DMS53 (cell line): Measurements from ENCODE around the gene CHST11.

Experiments used
- DNase-seq: peaks from one replicate; lab custom pipeline; 2025; lab: John Stamatoyannopoulos, UW

CHST11 gene

DNA sequence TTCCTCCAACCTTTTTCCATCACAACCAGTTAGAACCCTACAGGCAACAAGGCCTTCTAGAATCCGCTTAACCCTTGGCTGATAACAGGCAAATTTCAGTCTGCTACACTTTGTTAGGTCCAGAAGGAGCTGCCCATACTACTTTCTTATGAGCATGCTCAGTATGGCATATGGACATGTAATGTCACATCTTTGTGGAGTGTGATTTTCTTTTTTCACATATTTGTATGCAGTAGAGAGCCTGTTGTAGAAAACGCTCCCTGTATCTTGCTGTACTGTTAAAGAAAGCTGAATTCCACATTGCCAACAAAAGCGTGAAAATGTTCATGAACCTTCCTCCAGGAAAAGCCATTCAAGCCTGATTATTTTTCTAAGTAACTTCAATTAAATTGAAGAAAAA lies 304.9 kb downstream of the CHST11 start:
- no peak for DNase-seq

DNA sequence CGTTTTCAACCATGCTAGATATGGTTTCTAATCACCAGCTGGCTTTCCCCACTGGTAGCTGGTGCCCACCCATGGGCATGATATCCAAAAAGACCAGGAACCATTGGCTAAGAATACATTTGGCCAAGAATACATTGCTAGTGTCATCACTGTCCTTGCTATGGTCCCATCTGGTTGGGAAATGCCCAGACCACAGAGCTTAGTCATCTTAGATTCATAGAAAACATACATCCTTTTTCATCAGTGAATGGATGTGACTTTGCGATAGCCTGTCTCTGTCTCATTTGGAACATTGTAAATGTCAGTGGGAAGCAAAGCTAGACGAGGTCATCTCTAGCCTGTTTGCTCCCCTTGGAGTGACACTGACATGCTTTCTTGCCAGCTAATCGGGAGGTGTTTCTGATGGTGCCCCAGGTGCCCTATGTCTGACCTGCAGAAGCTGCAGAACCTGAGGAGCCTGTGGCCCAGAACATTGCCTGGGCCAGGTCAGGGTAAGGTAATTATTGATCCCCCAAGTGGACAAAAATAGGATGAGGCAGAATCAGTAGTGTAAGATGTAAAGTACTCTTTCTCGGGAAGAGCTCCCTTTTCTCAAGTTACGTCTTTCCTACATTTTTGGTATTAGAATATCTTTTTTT lies 306.5 kb downstream of the CHST11 start:
- DNase-seq: no peak

DNA sequence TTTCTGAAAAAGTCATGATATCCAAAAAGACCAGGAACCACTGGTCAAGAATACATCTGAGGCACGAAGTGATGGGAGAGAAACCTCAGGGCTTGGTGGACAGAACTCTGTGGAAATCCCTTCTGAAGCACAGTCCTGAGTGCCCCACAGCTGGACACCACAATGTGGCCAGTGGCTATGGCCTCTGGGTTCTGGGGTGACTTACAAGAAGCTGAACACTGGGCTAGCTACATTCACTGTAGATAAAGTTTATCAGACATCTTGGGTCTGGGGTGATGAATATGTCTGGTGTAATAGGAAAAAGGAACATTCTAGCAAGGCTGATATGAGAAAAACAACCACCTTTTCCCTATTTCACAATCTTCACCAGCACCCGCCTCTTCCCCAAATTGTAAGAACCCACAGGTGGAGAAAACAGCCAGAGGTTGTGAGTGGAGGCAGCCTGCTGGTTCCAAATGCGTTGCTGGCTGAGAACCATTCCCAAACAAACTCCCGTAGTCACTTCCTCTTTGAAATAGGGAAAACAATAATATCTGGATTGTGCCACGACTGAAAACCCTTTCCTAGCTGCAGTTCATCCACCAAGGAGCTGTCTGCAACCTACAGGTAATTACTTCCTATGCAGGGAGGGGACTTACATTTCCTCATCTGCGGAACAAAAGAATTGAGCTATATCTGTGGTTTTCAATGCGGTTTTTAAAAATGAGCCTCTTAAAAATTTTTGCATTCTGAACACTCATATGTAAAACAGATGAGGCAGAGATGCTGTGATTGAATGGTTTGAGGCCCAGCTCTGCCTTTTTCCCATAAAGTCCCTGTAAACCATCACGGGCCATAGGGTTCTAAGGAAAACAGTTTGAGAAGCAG lies 307.7 kb downstream of the CHST11 start:
- no peak for DNase-seq

DNA sequence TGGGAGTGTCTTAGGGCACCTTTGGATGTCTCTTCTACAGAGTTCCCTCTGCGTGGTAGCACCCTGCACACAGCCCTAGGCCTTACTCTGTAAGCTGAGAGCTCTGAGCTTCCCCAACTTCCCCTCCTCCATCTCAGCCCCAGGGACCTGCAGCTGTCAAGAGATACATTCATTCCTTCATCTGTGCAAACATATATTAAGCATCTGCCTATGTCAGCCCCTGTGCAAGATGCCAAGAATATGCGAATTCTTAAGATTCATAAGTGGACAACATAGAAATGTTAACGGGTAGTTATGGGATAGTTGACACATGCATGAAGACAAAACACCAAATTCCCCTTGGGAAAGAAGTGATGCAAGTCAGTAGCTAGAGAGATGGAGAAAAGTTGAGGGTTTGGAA lies 310.5 kb downstream of the CHST11 start:
- DNase-seq: no peak

DNA sequence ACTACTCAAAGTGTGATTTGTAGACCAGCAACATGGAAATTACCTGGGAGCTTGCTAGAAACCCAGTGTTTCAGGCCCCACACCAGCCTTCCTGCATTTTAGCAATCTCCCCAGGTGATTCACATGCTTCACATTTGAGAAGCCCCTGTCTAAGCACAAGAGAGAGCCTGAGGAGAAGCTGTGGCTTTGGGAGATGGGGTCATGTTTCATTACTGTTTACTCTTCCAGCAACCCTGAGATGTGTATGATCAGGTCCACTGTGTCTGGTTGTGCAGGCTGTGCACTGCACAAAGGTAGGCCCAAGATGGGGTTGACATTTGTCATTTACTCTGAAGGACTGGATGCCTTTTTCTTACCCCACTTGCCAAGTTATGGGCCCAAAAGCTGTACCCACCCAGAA lies 311.3 kb downstream of the CHST11 start:
- peak; percentile 15 for DNase-seq

DNA sequence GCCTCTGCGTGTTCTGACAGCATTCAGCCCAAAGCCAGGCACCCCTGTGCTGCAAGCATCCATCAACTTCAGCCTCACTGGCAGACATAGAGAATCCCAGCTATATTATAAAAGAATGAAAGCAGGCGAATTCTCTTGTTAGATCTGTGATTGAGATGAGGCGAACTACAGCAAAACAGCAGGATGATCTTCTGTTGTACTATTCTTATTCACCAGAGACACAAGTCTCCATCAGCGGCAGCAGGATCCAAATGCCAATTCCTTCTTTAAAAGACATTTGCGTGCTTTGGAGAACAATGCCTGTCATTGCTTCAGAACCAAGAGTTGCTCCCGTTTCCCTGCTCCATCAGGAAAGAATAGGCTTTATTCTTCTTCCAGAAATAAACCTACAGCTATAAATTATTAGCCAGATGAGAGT lies 312.4 kb downstream of the CHST11 start:
- no peak for DNase-seq

DNA sequence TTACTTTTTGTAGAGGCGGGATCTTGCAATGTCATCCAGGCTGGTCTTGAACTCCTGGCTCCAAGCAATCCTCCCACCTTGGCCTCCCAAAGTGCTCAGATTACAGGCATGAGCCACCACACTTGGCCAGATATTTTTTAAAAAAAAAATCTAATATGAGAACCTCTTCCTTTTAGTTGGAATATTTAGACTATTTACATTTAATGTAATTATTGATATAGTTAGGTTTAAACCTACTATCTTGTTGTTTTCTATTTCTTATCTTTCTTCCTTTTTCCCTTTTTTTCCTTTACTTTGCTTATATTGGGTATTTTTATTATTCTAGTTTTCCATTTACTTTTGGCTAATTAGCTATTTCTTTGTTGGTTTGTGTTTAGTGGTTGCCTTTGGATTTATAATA lies 315.6 kb downstream of the CHST11 start:
- DNase-seq: no peak

DNA sequence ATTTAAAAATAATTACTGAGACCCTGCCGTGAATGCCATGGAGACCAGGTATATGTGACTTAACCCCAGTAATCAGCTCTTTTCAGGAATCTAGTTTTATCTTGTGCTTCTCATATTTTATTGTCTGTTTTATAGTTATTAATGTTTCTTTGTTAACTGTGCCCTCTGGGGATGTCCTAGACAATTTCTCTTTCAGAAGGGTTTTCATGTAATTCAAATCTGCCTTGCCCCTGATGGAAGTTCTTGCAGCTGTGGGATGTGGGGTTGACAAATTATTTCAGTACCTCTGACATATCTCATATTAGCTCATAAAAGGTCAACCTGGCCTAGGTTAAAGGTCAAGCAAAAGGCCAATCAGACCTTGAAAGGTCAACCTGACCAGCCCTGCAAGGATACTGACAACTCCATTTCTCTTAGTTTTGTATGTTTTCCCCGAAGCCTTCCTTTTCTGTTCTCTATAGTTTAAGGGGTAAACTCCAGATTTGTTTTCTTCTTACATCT lies 319.0 kb downstream of the CHST11 start:
- DNase-seq: no peak

DNA sequence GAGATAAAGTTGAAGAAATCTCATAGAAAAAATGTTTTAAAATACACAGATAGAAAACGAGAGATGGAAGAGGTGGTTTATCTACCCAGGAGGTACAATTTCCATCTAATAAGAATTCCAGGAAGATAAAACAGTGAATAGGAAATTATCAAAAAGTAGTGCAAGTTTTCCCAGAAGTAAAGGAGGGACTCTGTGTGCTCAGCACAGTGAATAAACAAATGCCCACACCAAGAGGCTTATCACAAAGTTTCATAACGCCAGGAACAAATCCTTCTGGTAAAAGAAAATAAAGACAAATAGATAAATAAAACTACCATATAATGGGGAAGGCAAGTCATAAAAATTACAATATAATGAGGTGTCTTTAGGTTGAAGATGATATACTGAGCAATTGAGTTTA lies 322.4 kb downstream of the CHST11 start:
- DNase-seq: no peak

DNA sequence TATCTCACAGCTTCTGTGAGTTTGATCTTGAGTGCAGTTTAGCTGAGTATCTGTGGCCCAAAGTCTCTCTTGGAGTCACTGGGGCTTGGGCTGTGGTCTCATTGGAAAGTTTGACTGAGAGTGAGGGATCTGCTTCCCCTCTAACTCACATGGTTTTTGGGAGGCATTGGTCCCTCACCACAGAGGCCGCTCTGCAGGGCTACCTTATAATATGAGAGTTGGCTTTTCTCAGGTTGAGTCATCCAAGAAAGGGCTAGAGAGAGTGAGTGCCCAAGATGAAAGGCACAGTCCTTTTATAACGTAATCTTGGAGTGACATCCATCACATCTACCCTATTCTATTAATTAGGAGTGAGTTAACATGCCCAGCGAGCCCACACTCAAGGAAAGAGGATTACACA lies 325.5 kb downstream of the CHST11 start:
- DNase-seq: no peak

DNA sequence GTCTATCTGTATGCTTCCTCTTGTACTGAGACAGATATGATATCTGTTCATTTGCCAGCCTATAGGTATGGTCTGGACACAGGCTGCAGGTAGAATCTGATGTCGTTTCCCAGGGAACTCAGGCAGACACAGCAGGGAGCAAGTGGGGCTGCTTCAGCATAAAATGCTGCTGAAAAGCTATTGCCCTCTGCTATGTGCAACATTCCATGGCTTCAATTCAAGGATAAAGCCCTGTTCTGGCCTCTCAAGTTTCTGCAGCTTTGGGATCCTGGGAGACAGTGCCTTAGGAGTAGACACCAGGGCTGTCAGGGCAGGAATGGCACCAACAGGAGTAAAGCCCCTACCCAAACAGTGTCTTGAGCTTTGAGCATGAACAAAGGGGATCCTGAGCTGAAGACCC lies 327.8 kb downstream of the CHST11 start:
- DNase-seq: no peak

DNA sequence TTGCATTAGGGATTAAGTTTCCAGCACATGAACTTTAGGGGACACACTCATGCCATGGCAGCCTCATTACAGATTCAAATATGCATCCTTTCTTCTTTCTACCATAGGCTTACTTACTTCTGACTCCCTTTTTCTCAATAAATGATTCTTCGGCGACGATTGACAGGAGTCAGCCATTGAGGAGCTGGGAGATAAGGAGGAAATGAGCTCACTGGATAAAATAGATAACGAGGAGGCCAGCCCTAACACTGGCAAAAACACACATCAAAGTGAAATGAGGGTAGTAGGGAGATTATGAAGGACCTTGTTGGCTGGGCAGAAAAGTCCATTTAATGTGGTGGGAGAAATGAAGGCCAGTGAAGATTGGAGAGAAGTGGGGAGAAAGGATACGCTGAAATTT lies 329.1 kb downstream of the CHST11 start:
- no peak for DNase-seq

DNA sequence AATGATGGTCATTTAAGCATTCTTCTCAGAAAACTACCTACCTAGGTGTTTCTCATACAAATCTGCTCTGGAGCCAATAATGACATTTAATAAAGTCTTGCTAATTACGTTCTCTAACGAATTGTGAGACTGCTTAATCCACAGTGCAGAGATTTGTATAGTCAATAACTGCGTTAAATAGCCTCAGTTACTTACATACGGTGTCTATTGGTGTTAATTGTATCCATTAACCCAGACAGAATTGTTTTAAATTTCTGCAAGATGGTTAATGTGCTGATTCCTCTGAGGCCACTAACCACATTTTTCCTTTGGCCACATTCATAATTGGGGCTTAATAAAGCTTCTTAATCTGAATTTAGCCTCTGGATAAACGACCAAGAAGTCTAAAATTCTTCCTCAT lies 329.6 kb downstream of the CHST11 start:
- DNase-seq: no peak

DNA sequence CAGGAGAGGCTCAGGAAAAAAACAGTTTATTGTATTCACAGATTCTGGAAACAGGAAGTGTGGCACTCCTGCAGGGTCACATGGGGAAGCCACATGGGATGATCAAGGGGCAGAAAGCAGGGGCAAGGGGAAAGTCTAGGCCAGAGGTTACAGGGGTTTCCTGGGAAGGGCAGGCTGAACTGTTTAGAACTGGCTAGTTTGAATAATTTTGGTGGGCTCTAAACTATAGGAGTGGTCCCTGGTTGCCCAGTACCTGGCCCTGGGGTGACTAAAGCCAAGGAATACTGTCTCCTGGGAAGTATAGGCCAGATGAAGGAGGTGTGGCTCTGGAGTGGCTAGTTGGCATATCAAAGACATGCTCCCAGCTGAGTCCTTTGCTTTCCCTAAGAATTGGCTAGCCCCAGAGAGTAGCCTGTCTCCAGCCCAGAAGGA lies 332.1 kb downstream of the CHST11 start:
- DNase-seq: peak; percentile 64

DNA sequence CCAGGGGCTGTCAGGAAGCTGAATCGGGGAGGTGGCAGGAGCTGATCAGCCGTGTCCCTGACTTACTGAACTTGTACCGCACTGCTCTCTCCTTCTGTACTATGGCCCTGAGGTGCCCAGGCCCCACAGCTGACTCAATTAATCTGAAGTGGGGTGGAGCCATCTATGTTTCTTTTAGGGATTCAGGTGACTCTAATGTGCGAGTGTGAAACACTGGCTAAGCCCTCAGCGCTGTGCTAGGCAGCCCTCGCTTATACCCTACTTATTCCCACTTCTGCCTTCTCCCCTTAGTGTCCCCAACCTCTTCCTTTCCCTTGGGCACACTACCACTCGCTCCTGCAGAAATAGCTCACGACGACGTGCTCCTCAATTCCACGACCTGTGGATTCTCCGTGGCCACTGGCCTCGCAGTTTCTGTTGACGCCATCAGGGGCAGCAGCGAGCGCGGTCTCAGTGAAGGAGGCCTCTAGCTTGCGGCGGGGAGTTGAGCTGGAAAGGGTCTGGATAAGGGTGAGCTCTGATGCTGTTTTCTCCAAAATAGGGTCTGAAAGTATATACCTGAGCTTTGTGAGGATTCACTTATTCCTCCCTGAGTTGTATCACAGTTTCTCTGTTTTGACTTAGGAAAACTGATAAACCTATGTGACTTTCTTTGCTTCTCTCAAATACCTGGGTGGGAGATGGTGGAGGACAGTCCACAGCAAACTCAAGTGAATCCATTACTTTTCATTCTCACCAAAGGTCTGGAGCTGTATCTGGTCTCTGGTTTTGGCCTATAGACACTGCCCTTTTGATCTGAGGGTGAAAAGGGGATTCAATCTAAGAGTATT lies 333.8 kb downstream of the CHST11 start:
- DNase-seq: peak; percentile 83

DNA sequence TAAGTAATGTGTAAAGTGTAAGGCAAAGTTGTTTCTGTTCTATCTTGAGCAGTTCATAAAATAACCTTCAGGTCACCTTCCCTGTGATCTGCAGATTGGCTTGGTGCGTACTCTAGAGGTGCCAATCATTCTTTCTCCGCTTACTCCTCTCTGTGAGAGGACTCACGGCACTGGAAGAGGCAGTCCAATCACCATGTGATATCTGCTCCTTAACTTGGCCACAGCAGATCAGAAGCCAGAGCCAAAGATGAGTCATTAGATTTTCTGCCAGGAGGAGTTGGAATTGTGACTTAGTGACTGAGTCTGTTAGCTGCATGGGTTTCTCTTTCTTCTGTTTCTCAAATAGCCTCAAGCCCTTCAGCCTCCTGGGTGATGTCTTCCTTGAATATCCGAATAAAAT lies 335.8 kb downstream of the CHST11 start:
- DNase-seq: peak; percentile 17

DNA sequence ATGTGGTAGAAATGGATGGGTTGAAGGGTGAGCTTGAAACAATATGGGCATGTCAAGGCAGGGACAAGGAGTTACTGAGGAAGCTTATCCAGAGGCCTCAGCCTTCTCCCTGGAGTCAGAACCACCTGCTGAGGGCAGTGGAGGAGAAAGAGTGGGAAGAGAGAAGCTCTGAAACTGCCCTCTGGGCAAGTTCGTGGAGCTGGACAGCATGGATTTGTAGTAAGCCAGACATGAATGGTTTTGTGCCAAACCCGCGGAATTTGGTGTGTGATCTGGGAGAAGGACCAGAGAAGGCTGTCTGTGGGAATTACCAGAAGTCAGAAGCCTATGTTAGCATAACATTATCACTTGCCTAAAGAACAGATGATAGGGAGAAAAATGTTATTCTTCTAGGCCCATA lies 336.5 kb downstream of the CHST11 start:
- no peak for DNase-seq

DNA sequence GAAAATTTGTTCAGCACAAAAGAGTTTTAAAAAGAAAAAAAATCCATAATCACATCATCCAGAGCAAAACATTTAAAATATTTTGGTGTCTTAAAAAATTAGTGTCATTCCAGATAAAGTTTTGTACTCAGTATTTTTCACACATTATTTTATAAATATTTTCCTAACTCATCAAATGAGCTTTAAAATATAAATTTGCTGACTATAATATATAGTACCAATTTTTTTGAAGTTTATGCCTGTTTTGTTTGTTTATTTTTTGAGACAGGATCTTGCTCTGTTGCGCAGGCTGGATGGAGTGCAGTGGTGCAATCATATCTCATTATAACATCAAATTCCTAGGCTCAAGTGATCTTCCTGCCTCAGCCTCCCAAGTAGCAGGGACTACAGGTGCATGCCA lies 337.2 kb downstream of the CHST11 start:
- no peak for DNase-seq

DNA sequence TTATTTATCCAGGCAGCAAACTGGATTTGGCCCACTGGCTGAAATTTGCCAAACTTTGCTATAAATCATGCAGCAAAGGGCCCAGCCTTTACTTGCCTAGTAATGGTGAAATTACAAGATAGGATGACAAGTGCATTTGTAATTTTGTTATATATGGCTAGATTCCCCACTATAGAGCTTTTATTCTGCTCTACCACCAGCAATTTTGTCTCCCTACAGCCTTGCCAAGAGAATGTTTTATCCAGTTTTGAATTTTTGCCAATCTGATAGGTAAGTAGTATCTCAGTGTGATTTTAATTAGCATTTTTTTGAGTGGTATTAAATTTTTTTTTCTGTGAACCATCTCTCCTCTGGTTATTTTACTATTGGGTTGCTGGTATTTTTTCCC lies 339.7 kb downstream of the CHST11 start:
- DNase-seq: no peak

DNA sequence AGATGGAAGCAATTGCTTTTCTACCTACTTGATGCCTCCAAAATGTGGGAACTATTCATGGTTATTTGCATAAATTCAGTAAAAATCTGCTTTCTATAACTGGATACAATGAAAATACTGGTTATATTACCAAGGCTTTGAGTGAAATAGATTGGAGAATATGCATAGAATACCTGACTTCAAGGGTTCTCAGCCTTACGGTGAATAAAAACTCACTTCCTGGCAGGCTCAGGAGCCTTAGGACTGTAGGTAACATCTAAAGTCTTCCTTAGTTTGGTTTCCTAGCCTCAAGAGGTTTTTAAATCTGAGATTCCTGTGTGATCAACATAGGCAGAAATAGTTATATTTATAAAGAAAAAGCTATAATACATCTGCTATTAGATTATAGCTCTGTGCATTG lies 342.7 kb downstream of the CHST11 start:
- DNase-seq: no peak

DNA sequence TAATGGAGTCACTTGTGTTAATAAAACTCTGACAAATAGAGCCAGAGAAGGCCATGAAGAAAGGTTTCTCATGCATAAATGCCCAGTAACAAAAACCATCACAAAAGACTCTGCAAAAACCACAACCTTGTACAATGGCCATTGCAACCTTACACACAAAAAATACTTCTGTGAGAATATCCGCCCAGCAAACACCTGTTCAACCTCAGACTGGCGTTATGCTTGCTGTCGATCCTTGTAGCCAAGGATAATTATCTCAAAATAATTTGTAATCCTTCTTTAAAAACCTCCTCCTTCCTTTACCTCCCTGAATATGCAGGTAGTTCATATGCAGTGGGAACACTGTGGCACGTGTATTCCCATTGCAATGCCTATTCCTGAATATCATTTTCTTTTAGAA lies 344.3 kb downstream of the CHST11 start:
- no peak for DNase-seq

DNA sequence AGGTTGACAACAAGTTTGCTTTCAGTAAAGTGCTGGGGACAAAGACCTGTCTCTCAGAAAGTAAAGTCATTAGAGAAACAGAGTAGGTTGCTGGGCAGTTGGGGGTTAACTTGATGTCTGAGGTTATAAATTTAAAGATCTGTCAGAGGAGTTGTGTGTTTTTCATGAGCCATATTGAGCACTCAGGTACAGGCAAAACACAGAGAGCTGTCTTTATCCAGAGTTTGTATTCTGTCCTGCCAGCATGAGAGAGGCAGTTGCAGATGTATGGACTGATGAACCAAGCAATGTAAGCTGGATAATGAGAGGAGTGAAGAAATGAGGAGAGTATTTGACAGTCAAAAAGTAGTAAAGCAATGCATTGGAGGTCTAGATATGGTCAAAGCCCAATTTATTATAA lies 344.7 kb downstream of the CHST11 start:
- DNase-seq: no peak

DNA sequence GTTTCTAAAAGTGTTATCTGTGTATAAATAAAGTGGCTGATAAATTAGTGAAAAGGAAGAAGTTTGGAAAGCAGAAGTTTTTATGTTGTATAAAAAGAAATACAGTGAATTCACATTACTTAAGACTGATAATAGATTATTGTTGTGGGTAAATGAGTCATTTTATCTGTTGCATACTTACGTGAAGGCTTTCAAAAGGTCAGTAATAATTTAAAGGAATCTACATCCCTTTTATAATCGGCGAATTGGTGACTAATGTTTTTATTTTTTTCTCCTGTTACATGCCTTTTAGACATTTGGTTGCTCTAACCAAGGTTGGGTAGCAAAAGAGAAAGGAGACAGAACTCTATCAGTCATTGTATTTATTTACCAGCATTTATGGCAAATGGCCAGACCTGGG lies 345.5 kb downstream of the CHST11 start:
- DNase-seq: no peak
